Heart right ventricle (tissue), 16 donors: ENCODE results near the gene PHC3. TPM values are rescaled to one million over a fixed set of nuclear protein-coding genes. Genes with fewer than 3 reads are reported as not detected.

Experiments
- ATAC-seq, 8 donors: fragments of 200-7000 bp; cut with Tn5 transposase; one replicate each; pipeline ENCODE4 v1.9.1; 2020; ENCODE audit warnings: mild to moderate bottlenecking in 8 of 8, moderate library complexity in 8 of 8, moderate number of reproducible peaks in 1 of 8
- DNase-seq, 2 donors: peaks; one replicate each; pipeline ENCODE4 v3.0.0-alpha.2; 2020
- H3K27ac ChIP-seq, 10 donors: fragments of 200-600 bp; sonication (generic) in 2 of 10; one replicate each; pipeline versions ENCODE4 v1.5.0 to v1.8.0; 2020 to 2022; ENCODE audit warnings: mild to moderate bottlenecking in 3 of 10
- H3K27me3 ChIP-seq, 7 donors: fragments of 200-600 bp; one replicate each; pipeline ENCODE4 v1.8.0; 2021 to 2022; ENCODE audit warnings: mild to moderate bottlenecking in 2 of 7
- H3K36me3 ChIP-seq, 9 donors: fragments of 200-600 bp; sonication (generic) in 1 of 9; one replicate each; pipeline versions ENCODE4 v1.5.0 to v1.8.0; 2020 to 2022; ENCODE audit warnings: mild to moderate bottlenecking in 2 of 9
- H3K4me1 ChIP-seq, 9 donors: fragments of 200-600 bp; sonication (generic) in 1 of 9; one replicate each; pipeline versions ENCODE4 v1.5.0 to v1.8.0; 2020 to 2022; ENCODE audit warnings: mild to moderate bottlenecking in 4 of 9
- H3K4me3 ChIP-seq, 10 donors: fragments of 200-600 bp; sonication (generic) in 2 of 10; one replicate each; pipeline versions ENCODE4 v1.5.0 to v1.8.0; 2020 to 2022; ENCODE audit warnings: mild to moderate bottlenecking in 7 of 10, moderate library complexity in 2 of 10
- H3K9me3 ChIP-seq, 11 donors: fragments of 200-600 bp in 10 of 11; sonication (generic) in 2 of 11; one replicate each; pipeline versions ENCODE4 v1.5.0 to v1.8.0; 2013 to 2022; ENCODE audit warnings: mild to moderate bottlenecking in 2 of 11, control low read depth in 1 of 11, moderate library complexity in 1 of 11
- CTCF ChIP-seq, 9 donors: fragments of 200-600 bp; sonication (generic) in 2 of 9; IDR thresholded peaks; one replicate each; pipeline versions ENCODE4 v1.5.0 to v1.8.0; 2021 to 2022; ENCODE audit warnings: antibody characterized with exemption in 9 of 9, mild to moderate bottlenecking in 5 of 9, moderate library complexity in 1 of 9
- WGBS, 2 donors: extraction: QIAGEN DNeasy Blood & Tissue Kit; methylation state at CpG; one replicate each; pipeline ENCODE4 v1.1.7; 2013; ENCODE audit warnings: inconsistent platforms in 1 of 2; 5-methylcytosine and 5-hydroxymethylcytosine counted together
- intact Hi-C, 10 donors: fragments of 100-400 bp; cut with DNase I; formaldehyde crosslinking; loops; one replicate each; pipeline versions ENCODE4 v1.11.1 to v1.14.2; 2022
- polyA plus RNA-seq, 2 donors: library from polyadenylated mRNA; stranded (reverse); fragments of 200-250 nt; gene quantifications; one replicate each; pipeline ENCODE4 v1.2.3, GENCODE V29; 2013
- total RNA-seq, 10 donors: library from RNA; stranded (reverse); fragmentation: NEBNext Ultra II Directional in 3 of 10; extraction: Animal tissue kit (Norgen Biotek cat#: 25700) in 3 of 10; gene quantifications; one replicate each; pipeline versions ENCODE4 v1.2.1 to v1.2.4, GENCODE V29; 2021 to 2023
- donor health status: Arrhythmogenic right ventricular cardiomyopathy.
- donor health status: ischemic (EF 13 %, LVEDD 7.1; RV severe dilation, severe dysfunction).
- donor health status: healthy with polysubstance abuse.
- donor health status: DM: no; HTN: yes; CAD: no.
- donor health status: DM: no; HTN: no; CAD: no.
- donor health status: ischemic (EF 25% LVEDD 6.9; RV normal size, moderate dysfunction).
- donor health status: ischemic (EF 25% LVEDD 5.7; RV mildly dilated, moderate dysfunction).
- donor health status: healthy.
- donor health status: DM: yes; HTN: yes; CAD: no.
- donor health status: Ischemic cardiomyopathy.
- donor health status: ischemic (EF 35%, LVEDD 5.7; RV mildly dilated, moderate dysfunction).
- donor health status: nonischemic (EF 11% LVEDD 7.7; RV severe dilation, severe dysfunction).
- donor health status: DM: yes; HTN: yes; CAD: no.
- donor health status: PGD.
- donor health status: ischemic (EF 29% LVEDD 5.4; RV normal size, mild dysfunction).
- donor health status: nonischemic (EF 23%, LVEDD 6.1; RV moderate dilation, normal function).

Gene PHC3
- total and polyA plus RNA-seq, 12 donors, result 2.4 to 70.8 (median 55.3) TPM

GRCh38 chr3:170075441-170076091, 106.0 kb downstream of the PHC3 start:
- 96 to 97% methylated on average over 4 of the region's 4 CpGs for WGBS, 2 donors
- no peak overlapping the region for H3K27ac ChIP-seq

GRCh38 chr3:170064108-170064507, 117.4 kb downstream of the PHC3 start:
- no peaks in the 10 kb centered on the region for H3K9me3 ChIP-seq
- no peak for TF ChIP-seq CTCF (IDR thresholded peaks at IDR 0.05)
- ATAC-seq (no peak), DNase-seq (no peak)
- H3K4me3 ChIP-seq, result no peak overlapping the region
- no peak overlapping the region for H3K27ac ChIP-seq
- H3K27me3 ChIP-seq, result no peaks in the 10 kb centered on the region
- intact Hi-C loops, result no loop called here
- H3K4me1 ChIP-seq, result no peaks in the 10 kb centered on the region
- WGBS, 2 donors, result 92 to 94% methylated on average over 18 of the region's 18 CpGs
- peaks cover 0 to 7% (median 0%) of the 10 kb centered on the region in 9 donors for H3K36me3 ChIP-seq

More at GRCh38 chr3:170075441-170076091, 106.0 kb downstream of the PHC3 start:
- intact Hi-C loops, result no loop called here
- DNase-seq (no peak), ATAC-seq (no peak)
- TF ChIP-seq CTCF (IDR thresholded peaks at IDR 0.05), result no peak
- Histone ChIP-seq H3K4me3 (no peak overlapping the region), H3K4me1 (no peaks in the 10 kb centered on the region), H3K9me3 (peaks cover 0 to 8% (median 0%) of the 10 kb centered on the region in 11 donors), H3K27me3 (no peaks in the 10 kb centered on the region), H3K36me3 (no peaks in the 10 kb centered on the region)

GRCh38 chr3:170063691-170064090, 117.8 kb downstream of the PHC3 start:
- intact Hi-C loops, result no loop called here

GRCh38 chr3:170062769-170063168, 118.8 kb downstream of the PHC3 start:
- peaks cover 0 to 7% (median 0%) of the 10 kb centered on the region in 9 donors for H3K36me3 ChIP-seq
- H3K27ac ChIP-seq, result no peak overlapping the region
- no peaks in the 10 kb centered on the region for H3K9me3 ChIP-seq
- peaks cover 0 to 5% (median 0%) of the 10 kb centered on the region in 9 donors for H3K4me1 ChIP-seq
- TF ChIP-seq CTCF (IDR thresholded peaks at IDR 0.05), result no peak
- no peaks in the 10 kb centered on the region for H3K27me3 ChIP-seq
- WGBS, 2 donors, result 94 to 96% methylated on average over 16 of the region's 16 CpGs
- H3K4me3 ChIP-seq, result no peak overlapping the region
- no peak for ATAC-seq
- no peak for DNase-seq
- intact Hi-C loops, result no loop called here

More at GRCh38 chr3:170063691-170064090, 117.8 kb downstream of the PHC3 start:
- Histone ChIP-seq H3K9me3 (no peaks in the 10 kb centered on the region), H3K27ac (no peak overlapping the region), H3K27me3 (no peaks in the 10 kb centered on the region), H3K4me3 (no peak overlapping the region), H3K36me3 (peaks cover 0 to 7% (median 0%) of the 10 kb centered on the region in 9 donors), H3K4me1 (no peaks in the 10 kb centered on the region)
- 93 to 94% methylated on average over 15 of the region's 15 CpGs for WGBS, 2 donors
- DNase-seq, result no peak
- no peak for TF ChIP-seq CTCF (IDR thresholded peaks at IDR 0.05)
- no peak for ATAC-seq
